Measurements from ENCODE around the gene PITPNC1. TPM values are rescaled to one million over a fixed set of nuclear protein-coding genes. Genes with fewer than 3 reads are reported as not detected.

Gene PITPNC1
- total and polyA plus RNA-seq, 2 of the 13 experiments (the other 11 are each of a cell fraction or from before 2014, with no cell fraction given): 4.1 to 5.7 TPM

DNA sequence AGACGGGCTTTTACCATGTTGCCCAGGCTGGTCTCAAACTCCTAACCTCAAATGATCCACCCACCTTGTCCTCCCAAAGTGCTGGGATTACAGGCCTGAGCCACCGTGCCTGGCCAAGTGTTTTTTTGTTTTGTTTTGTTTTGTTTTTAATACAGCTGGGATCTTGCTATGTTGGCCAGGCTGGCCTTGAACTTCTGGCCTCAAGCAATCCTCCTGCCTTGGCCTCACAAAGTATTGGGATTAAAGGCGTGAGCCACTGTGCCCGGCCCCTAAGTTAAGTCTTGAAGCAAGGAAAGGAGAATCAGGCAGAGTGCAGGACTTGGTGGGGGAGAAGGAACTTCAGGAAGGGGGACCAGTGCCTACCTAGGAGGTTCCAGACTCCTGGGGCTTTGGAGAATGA lies 288.9 kb downstream of the PITPNC1 start:
- Histone ChIP-seq H2AFZ (ENCODE audit: low read length) (no peak overlapping the region), H3K9me3 (ENCODE audit: low read length) (no peaks in the 10 kb centered on the region), H3K27me3 (ENCODE audit: control insufficient read depth in 1 of 2, insufficient read depth in 2 of 2, low read length in 2 of 2) (no peaks in the 10 kb centered on the region; a peak in 1 of 5 replicates), H3K9ac (ENCODE audit: insufficient read depth, low read depth, low read length) (no peak overlapping the region), H3K4me1 (ENCODE audit: insufficient read depth, low read length) (no peaks in the 10 kb centered on the region), H4K20me1 (ENCODE audit: insufficient read depth, low read length) (no peaks in the 10 kb centered on the region), H3K4me3 (replicated peaks in 1 of 3; ENCODE audit: insufficient read depth in 1 of 3, low read depth in 2 of 3, low read length in 3 of 3) (no peak overlapping the region), H3K4me2 (ENCODE audit: low read depth, low read length) (no peak overlapping the region), H3K36me3 (replicated peaks in 1 of 2; ENCODE audit: control insufficient read depth in 1 of 2, insufficient read depth in 2 of 2, low read length in 2 of 2) (no peaks in the 10 kb centered on the region; a peak in 1 of 5 replicates), H3K27ac (ENCODE audit: extremely low read length, insufficient read depth, low read length) (no peak overlapping the region), H3K79me2 (ENCODE audit: insufficient read depth, low read length) (no peaks in the 10 kb centered on the region)
- ChIA-PET POLR2A (no interaction called here), CTCF (ENCODE audit: low intra/inter-chr PET ratio, low total read pairs) (no interaction called here)
- 65% methylated on average over 4 of the region's 4 CpGs for WGBS (ENCODE audit: low lambda C conversion rate)
- DNase-seq (ENCODE audit: low spot score): no peak
- no peak for ATAC-seq
- in situ Hi-C loops (cut with HindIII; ENCODE audit: extremely low pct_ligation_motif_present, low pct_unique_long_range_greater_than_20kb) (no loop called here), intact Hi-C loops (cut with micrococcal nuclease; ENCODE audit: unreplicated experiment) (no loop called here)
- FAIRE-seq: no peak
- no TSS peak for BruUV-seq (replicated peaks)
- TF ChIP-seq ZNF121 (CRISPR knock-in tag; IDR thresholded peaks at IDR 0.05): peak; percentile 74
- TF ChIP-seq THYN1 (CRISPR knock-in tag; IDR thresholded peaks at IDR 0.05; ENCODE audit: borderline replicate concordance, low read depth): no peak

- POLR2A ChIA-PET: no interaction called here
- intact Hi-C loops (cut with micrococcal nuclease; ENCODE audit: unreplicated experiment): no loop called here
Measured at GRCh38 chr17:67666710-67667109, 289.6 kb downstream of the PITPNC1 start.

More at GRCh38 chr17:67666710-67667109, 289.6 kb downstream of the PITPNC1 start:
- Histone ChIP-seq H3K9ac (ENCODE audit: insufficient read depth, low read depth, low read length) (no peak overlapping the region), H3K4me3 (replicated peaks in 1 of 3; ENCODE audit: insufficient read depth in 1 of 3, low read depth in 2 of 3, low read length in 3 of 3) (no peak overlapping the region), H3K9me3 (ENCODE audit: low read length) (no peaks in the 10 kb centered on the region), H4K20me1 (ENCODE audit: insufficient read depth, low read length) (no peaks in the 10 kb centered on the region), H3K27me3 (ENCODE audit: control insufficient read depth in 1 of 2, insufficient read depth in 2 of 2, low read length in 2 of 2) (no peaks in the 10 kb centered on the region; a peak in 1 of 5 replicates), H3K79me2 (ENCODE audit: insufficient read depth, low read length) (no peaks in the 10 kb centered on the region), H2AFZ (ENCODE audit: low read length) (no peak overlapping the region), H3K36me3 (replicated peaks in 1 of 2; ENCODE audit: control insufficient read depth in 1 of 2, insufficient read depth in 2 of 2, low read length in 2 of 2) (no peaks in the 10 kb centered on the region; a peak in 1 of 5 replicates), H3K4me2 (ENCODE audit: low read depth, low read length) (no peak overlapping the region), H3K27ac (ENCODE audit: extremely low read length, insufficient read depth, low read length) (no peak overlapping the region), H3K4me1 (ENCODE audit: insufficient read depth, low read length) (no peaks in the 10 kb centered on the region)
- peak; percentile 50 for ATAC-seq
- DNase-seq (ENCODE audit: low spot score): no peak
- WGBS (ENCODE audit: low lambda C conversion rate): 35% methylated on average over 2 of the region's 2 CpGs
- BruUV-seq (replicated peaks): no TSS peak
- in situ Hi-C loops (cut with HindIII; ENCODE audit: extremely low pct_ligation_motif_present, low pct_unique_long_range_greater_than_20kb): no loop called here
- TF ChIP-seq ZNF335 (CRISPR knock-in tag; IDR thresholded peaks at IDR 0.05): no peak
- TF ChIP-seq THAP8 (CRISPR knock-in tag; IDR thresholded peaks at IDR 0.05; ENCODE audit: borderline replicate concordance): no peak
- CTCF ChIA-PET (ENCODE audit: low intra/inter-chr PET ratio, low total read pairs): no interaction called here
- no peak for FAIRE-seq
